OCI-M2 (cell line): ENCODE results near the gene ATF6B.
"Not testable (repeated sequence)": the region's sequence is repeated elsewhere in the genome, so short reads cannot be mapped to it uniquely, and the experiment has no call there.

Source experiments
- DNase-seq: peaks from one replicate; lab custom pipeline; 2025; ENCODE audit not compliant: unreplicated experiment; lab: John Stamatoyannopoulos, UW

ATF6B gene

DNA sequence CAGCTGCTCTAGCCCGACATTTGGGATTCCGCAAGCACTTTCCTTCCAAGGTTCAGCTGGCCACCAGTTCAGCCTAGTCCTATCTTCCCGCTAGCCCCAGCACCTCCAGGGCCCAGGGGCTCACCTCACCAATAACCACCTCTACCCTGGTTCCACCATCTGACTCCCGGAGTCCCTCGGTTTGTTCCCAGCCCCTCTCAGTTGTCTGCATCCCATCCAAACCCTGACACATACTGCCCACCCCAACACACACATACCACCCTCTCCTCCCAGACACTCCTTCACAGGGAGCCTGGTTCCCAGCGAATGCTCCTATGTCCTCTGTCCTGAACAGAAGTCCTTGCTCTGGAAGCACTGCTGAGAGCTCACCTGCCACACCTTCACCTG is 19.3 kb downstream of the ATF6B start:
- no peak for DNase-seq

GRCh38 chr6:32108094-32108627 is 19.9 kb downstream of the ATF6B start:
- no peak for DNase-seq

DNA sequence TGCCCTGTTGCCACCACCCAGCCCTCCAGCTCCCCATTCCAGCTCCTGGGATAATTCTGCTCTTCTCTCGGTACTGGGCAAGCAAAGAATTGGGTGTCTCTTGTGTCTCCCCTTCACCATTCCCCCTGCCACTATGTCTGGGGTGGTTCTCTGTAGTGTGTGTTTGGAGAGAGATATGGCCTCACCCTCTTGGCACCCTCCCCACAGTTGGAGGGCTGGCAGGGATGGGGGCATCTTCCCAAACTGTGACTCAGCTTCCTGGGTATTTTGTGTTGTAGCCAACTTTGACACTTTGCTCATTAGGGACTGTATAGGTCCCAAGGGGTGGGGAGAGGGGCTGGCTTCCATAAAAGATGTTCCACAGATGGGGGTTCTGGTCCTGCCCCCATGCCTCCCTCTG is 20.6 kb downstream of the ATF6B start:
- no peak for DNase-seq

DNA sequence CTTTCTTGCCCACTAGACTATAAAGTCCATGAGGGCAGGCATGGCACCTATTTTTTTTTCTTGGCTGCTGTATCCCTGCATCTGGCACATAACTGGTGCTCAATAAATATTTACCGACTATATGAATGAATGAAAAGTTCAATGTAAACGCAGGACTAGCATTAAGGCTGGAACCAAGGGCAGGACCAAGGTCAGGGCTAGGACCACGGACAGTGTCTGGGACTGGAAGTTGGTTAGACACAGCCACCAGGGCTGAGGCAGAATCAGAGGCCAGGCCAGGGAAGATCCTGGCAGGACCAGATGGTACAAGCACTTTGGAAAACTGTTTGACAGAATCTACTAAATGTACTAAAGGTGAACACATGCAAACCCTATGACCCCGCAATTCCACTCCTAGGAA is 22.6 kb downstream of the ATF6B start:
- DNase-seq, result no peak

GRCh38 chr6:32102255-32102654 is 25.8 kb downstream of the ATF6B start:
- no peak for DNase-seq

- DNase-seq, result not testable (repeated sequence)
These were observed 27.8 kb downstream of the ATF6B start for GRCh38 chr6:32100251-32100650.

DNA sequence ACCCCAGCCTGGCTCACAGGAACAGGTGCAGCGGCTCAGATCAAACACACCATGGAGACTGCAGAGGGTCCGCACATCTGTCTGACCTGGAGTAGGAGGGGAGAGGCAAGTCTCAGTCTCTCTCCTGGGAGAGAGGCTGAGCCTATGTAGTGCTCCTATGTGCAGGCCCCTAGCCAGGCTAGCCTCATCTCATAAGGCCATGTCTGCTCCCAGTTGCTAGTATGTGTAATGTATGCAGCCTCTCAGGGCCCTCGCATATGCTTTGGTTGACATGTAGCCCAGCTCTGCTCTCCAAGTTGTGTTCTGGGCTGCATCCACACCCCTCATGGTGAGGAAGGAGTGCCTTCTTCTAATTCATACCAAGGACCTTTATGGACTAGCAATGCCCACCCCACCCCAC is 30.7 kb downstream of the ATF6B start:
- DNase-seq, result no peak

- no peak for DNase-seq
These were observed 31.4 kb downstream of the ATF6B start for GRCh38 chr6:32096394-32097258.

GRCh38 chr6:32096087-32096393 is 32.0 kb downstream of the ATF6B start:
- no peak for DNase-seq

DNA sequence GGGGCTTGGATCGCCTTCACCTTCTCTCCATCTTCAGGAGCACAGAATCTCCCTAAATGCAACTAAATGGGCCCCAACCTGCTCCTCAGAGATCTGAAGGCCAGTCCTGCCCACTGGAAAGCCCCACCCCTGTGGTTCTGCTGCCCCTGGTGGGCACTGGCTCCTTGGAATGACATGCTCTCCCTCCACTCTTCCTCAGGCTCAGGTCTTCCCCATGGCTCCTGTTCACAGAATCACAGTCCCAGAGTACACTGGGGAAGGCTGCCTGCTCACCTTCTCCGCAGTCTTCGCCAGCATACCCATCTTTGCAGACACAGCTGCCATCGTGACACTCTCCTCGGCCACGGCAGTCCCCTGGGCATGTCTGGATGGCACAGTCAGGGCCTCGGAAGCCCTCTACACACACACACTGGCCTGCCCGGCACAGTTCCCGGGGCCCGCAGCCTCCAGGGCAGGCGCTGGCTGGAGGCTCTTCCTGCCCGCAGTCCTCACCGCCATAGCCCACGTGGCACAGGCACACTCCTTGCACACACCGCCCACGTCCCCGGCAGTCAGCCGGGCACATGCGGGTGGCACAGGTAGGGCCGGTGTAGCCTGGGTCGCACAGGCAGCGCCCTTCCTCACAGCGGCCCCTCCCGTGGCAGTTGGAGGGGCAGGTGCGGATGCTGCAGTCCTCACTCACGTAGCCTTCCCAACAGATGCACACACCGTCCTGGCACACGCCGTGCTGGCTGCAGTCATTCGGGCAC is 32.5 kb downstream of the ATF6B start:
- no peak for DNase-seq

DNA sequence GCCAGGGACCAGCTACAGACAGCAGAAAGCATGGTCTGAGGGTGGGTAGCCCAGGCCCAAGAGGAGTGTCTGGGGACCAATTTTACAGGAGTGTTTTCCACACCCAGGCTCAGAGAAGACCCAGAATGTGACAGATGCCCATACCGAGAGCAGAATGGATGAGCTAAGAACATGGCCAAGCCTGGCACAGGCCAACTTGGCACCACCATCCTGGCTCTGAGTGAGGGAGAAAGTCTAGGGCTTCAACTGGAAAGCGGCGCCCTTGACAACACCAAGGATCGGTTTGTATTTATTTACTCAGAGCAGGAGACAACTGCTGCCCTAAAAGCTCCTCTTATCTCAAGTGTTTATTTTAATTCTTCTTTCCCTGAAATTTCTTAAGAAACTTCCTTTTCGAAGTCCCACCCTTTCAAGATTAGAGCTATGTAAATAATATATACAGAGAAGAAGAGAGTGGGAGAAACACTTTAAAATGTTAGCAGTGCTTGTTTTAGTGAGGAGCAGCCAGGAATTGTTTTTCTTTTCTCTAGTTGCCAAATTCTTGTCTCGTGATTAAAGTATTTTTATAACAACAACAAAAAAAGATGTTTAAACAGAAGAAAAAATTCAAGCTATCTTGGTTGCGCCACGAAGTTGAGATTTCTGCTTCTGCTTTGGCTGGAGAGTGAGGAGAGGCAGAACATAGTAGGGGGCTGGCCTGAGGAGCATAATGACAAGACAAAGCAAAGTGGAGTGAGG is 35.1 kb downstream of the ATF6B start:
- no peak for DNase-seq

GRCh38 chr6:32089082-32089828 is 38.8 kb downstream of the ATF6B start:
- no peak for DNase-seq

GRCh38 chr6:32088487-32089049 is 39.5 kb downstream of the ATF6B start:
- no peak for DNase-seq

DNA sequence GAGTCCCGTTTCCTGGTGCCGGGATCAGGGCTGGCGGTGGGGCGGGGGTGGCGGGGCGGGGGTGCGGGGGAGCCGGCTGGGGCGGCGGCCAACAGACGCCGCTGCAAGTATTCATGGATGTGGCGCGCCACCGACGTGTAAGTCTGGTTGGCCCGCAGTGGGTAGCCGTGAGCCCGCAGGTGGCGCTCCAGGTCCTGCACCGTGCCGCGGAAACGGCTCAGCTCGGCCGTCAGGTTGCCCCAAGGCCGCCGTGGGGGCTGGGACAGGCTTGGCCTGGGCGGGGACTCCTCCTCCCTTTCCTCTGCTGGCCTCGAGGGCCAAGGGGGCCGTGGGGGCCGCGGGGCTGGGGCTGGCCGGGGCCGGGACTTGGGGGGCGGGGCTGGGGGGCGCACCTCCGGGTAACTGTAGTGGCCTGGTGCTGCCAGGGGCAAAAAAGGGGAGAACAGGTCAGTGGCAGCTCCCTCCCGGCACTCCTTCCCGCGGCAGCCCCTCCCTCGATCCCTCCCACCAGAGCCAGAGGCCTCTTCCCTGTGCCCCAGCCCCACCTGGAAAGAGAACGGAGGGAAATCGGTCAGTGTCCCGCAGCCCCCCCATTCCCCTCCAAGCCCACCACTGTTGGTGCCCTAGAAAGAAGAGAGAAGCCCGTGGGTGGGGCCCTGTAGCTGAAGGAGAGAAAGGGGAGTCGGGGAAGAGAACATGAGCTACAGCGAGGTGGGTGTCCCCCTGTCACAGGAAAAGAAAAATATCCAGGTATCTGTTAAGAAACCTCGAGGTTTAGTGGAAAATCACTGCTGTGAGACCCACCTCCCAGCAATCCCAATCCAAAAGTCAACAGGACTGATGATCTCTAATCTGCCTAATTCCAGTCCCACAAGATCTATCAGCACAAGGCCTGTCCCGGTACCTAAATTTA is 40.2 kb downstream of the ATF6B start:
- DNase-seq, result no peak

- DNase-seq, result no peak
These were observed 41.1 kb downstream of the ATF6B start for GRCh38 chr6:32086661-32087573.

- DNase-seq, result no peak
These were observed 42.1 kb downstream of the ATF6B start for GRCh38 chr6:32085759-32086459.

DNA sequence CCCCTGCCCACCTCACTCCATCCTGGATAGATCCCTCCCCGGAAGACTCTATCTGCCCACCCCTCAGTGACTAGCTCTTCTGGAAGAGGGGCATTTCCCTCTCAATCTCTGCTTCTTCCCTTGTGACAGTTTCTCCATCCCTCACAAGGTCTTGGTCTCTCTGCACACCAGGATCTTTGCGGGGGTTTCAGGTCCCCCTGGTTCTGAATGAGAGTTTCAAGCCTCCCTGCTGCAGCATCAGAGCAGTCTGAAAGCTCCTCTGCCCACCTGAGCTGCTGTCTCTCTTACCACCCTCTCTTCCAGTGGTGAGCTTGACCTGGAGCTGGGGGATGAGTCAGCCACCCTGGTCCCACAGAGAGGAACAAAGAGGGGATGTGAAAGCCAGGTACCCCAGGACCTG is 43.3 kb downstream of the ATF6B start:
- DNase-seq, result no peak
